Myocyte (in vitro differentiated cells): ENCODE data around the gene UBN1. TPM values are rescaled to one million over a fixed set of nuclear protein-coding genes. Genes with fewer than 3 reads are reported as not detected.

Experiments used
- DNase-seq: peaks from one replicate; pipeline ENCODE4 v3.0.0-alpha.2; 2012; ENCODE audit warnings: low read depth
- polyA plus RNA-seq: library from polyadenylated mRNA; unstranded; fragments of >200 nt; gene quantifications from one replicate; pipeline ENCODE4 v1.2.1, GENCODE V29; 2012; ENCODE audit warnings: missing spikeins
- total RNA-seq: library from RNA; depleted of rRNA; stranded (reverse); fragments of >200 nt; gene quantifications from 2 replicates; pipeline ENCODE4 v1.2.3, GENCODE V29; 2014

UBN1 gene
- 35.4 and 52.2 TPM in 2 replicates for total RNA-seq
- 22.6 TPM for polyA plus RNA-seq

GRCh38 chr16:4846901-4847773 is at the start of gene UBN1, which contains the start of gene GLYR1:
UBN1 (plus strand) TSS chr16:4847481; CDS start chr16:4852918, 5,437 bp downstream.
GLYR1 (minus strand) TSS chr16:4847288; CDS start chr16:4847265, 23 bp downstream.
- peak; percentile 98 for DNase-seq

DNA sequence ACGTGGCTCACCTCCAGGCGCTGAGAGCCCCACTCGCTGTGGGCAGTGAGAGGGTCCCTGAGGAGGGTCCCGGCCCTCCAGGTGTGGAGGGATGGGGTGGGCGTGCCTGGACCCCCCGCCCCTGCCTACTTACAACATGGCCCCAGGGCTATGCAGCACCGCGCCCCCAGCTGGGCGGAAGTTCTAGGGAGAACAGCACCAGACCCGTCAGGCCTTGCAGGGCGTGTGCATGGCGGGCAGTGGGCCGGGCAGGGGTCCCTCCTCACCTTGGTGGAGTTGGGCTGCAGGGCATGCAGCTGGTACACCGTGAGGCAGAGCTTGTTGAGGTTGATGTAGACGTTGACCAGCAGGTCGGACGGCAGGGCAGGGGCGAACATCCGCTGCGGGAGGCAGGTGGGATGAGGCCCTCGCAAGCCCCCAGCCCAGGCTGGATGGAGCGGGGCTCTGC is 49.5 kb upstream of the UBN1 start:
- no peak for DNase-seq

DNA sequence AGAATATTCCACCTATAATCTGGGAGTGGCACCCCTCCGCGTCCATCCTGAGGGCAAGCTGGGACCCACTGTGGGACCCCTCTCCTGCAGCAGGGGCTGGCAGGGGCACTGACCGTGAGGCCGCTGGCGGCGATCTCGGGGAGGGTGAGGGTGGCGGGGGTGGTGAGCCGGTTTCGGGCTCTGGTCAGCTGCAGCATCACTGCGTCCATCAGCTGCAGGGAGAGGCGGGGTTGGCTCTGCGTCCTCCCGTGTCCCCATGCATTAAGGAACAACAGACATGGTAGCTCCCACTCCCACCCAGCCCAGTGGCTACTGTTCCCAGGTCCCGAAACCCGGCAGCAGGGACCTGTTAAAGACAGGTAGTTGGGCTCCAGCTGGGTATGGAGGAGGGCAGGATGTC is 48.8 kb upstream of the UBN1 start:
- no peak for DNase-seq

DNA sequence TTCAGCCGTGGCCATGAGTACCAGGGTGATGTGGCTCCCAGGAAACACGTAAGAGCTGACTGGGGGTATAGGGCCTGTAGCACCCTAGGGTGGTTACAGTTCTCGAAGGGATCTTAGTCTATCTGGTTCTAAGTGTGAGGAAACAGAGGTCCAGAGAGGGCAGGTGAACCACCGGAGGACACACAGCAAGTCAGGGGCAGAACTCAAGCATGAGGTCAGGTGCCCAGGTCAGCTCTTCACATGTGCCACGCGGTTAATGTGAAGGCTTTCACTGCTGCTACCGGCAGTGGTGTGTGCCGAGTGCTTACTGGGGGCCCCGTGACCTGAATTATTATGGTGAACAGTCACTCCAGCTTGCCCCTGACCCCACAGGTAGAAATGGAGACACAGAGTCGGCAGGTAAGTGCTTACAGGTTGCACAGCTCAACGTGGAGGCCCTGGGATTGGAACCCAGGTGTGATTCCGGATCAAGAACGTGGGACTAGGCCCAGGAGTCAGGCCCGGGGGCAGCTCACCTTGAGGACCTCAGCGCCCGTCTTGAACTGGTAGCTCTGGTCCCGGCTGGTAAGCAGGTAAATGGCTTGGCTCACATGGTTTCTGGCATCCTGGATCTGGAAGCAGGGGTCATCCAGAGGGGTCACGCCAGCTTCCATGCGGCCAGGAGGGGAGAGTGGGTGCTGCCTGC is 48.0 kb upstream of the UBN1 start:
- DNase-seq, result no peak

DNA sequence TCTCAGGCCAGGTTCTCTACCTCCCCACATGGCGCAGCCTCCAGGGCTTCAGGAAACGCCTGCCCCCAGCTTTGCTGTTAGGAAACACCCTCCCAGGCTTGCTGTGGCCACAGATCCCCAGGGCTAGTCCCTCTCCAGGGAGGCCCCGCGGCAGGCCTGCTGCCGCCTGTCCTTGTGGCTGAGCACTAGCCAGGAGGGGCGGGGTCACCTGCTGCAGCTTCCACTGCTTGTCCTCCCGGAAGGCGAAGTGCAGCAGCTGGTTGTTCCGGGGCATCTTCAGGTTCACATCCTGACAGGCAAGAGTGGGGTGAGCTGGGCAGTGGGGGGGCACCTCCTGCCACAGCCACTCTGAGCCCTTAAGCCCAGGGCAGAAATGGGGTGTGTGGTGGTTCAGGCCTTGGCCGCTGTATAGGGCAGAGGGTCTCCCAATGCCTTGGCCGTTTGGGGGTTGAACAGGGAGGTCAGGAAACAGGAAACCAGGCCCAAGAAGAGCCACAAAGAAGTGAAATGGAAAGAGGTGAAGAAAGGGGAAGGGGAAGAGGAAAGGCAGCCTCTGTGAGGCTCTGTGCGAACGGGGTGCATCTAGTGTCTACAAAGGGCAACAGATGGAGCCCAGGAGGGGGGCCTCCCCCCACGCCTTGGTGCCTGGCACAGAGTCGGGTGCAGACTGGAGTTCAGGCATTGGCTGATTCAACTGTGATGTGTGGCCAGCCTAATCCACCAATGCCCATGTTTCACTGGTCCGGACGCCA is 46.8 kb upstream of the UBN1 start:
- peak; percentile 66 for DNase-seq

DNA sequence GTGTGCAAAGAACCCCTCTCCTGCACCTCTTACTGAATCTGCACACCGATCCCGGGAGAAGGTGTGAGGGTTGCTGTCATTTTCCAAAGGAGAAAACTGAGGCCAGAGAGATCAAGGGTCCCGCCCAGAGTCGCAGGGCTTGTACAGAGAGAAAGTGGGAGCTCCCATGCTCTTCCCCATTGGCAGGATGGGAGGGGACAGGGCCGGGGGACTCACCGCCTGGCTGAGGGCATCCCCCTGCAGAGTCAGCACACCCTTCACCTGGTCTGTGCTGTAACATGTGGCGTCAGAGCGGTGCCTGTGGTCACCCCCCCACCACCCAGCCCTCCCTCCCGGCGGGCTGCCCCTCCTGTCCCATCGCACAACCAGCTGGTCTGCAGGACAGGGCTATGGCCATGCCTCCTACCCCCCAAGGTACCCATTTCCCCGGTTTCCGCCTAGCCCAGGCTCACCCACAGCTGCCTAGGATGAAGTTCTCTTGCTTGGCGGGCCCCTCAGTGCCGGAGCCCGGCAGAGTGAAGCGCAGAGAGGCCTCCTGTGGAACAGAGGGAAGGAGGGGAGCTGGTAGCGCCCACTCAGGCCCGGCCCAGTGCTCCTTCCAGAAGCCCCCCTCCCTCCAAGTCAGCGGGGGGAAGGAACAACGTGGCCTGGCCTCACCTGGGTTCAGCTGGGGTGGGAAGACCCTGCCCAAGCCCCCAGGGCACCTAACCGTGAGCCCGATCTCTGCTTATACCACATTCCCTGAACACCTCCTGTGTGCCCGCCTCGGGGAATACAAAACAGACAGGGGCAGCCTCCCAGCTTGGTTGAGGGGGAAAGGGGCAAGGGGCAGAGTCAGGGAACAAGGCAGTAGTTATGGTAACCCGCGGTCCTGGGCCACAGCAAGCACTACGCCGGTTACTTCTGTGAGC is 46.0 kb upstream of the UBN1 start:
- DNase-seq, result no peak

DNA sequence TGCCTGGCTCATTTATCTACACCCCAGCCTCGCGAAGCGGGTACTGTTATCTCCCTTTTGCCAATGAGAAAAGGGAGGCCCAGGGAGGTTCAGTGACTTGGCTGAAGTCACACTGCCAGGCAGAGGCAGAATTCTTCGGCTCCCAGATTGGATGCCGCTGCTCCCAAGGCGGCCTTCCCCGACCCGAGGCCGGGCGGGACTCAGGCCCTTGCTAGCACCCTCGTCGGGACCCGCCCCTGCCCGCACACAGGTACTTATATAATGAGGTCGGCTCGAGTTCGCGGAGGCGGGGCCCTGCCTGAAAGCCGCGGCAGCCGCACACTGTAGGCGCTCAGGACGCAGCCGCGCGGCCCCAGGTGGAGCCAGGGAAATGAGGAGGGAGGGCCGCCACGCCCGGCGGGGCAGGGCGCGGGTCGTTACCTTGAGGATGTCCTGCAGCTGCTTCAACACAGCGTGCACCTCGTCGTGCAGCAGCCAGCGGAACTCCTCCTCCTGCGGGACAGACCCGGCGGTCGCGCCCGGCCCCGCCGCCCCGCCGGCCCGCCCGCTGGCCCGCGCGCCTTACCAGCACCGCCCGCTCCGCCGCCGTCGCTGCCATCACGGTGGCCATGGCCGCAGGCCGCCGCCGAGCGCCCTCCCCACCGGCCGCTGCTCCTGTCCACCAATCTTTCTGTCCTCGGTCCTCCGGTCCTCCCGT is 45.2 kb upstream of the UBN1 start, which contains the start of gene ROGDI:
TSS of gene ROGDI (minus strand) at position 672 of the 697 bp plus-strand sequence. CDS start at position 610, 62 bp downstream.
- DNase-seq, result peak; percentile 32

DNA sequence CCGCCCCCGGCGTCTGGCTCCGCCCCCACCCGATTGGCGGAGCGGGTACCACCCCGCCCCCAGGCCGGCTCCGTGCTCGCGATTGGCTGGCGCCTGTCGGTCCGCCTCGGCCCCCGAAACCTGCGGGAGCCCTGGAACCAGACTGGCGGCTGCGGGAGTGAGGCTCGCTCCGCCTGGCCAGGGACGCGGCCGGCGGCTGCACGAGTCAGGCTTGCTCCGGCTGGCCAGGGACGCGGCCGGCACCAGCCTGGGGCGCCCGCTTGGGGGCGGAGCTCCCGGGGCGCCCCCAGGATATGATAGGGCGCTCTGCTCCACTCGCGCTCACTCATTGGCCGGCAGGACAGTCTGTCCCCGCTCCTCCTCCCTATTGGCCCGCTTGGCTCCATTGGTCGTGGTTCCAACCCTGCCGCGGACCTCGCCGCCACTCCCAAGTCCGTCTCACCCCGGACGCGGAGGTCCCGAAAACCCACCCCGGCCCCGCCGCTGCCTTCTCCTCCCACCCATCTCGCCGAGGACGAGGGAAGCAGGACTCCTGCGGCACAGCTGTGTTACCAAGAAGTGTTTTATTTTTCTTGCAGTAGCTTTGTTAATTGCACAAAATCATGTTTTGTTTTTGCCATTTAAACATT is 44.5 kb upstream of the UBN1 start:
- DNase-seq, result peak; percentile 94

DNA sequence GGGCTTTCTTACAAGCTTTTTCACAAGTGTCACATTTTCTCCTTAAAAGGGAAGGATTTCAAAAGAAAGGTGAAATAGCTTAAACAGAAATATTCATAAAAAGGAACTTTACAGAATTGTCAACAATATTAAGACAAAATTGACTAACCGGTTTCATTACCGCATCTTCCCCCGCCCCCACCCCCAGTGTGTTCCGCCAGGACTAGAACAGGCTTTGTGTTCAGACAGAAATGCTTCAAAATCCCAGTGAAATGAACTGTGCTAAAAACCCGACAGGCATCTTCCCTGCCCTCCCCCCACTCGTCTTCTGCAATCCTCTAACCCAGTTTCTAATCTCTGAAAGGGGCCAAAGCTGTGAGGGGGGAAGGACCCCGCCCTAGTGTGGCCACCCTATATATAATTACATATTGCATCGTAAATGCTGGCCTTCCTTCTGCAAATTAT is 43.9 kb upstream of the UBN1 start:
- DNase-seq, result no peak

GRCh38 chr16:4803898-4804762 is 43.2 kb upstream of the UBN1 start:
- no peak for DNase-seq

DNA sequence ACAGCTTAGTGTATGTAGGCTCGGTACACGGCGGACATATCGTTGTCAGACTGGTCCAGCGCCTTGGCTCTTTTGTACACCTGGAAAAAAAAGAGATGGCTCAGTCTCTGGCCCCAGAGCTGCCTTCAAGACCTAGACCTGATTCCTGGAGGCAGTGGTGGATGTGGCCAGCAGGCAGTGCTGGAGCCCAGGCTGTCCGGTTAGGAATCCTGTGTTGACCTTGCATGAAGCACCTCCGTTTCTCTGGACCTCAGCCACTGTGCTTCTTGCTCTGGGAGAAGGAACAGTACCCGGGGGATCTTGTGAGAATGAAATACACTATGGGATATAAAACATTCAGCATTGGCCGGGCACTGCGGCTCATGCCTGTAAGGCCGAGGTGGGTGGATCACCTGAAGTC is 42.0 kb upstream of the UBN1 start:
- no peak for DNase-seq

- DNase-seq, result no peak
These were observed 41.0 kb upstream of the UBN1 start for GRCh38 chr16:4806280-4806679.

GRCh38 chr16:4811242-4811641 is 36.0 kb upstream of the UBN1 start:
- DNase-seq, result no peak

GRCh38 chr16:4811773-4812172 is 35.5 kb upstream of the UBN1 start:
- DNase-seq, result no peak

DNA sequence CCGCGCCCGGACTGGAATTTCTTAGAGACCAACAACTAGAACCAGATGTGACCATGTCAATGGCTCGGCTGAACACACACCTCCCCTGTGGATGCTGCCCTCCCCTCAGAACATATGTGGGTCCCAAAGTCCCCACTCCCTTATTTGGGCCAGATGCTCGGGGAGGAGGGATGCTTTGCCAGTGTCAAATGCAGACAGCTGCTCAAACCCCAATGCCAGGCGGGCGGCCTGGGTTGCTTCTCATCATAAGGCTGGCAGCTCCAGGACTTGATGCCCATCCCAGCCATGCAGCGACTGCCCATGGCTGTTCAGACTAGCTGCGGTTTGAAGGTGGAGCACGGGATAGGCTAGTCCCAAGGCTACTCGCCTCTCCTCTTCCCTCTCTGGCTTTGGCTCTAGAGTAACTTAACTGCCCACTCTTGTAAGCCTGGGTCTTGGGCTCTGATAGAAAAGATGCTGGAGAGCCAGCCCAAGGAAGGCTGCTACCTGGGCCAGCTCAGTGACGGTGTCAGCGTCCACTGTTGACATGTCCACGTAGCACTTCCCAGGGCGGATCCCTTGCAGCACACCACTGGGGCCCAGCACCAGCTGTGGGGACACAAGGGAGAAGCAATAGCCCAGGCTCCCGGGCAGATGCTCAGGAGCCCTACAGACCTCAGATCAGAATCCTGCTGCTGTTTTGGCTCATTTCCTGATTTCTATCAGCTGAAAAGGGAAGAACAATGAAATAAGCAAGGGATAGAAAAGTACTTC is 33.9 kb upstream of the UBN1 start:
- DNase-seq, result no peak

DNA sequence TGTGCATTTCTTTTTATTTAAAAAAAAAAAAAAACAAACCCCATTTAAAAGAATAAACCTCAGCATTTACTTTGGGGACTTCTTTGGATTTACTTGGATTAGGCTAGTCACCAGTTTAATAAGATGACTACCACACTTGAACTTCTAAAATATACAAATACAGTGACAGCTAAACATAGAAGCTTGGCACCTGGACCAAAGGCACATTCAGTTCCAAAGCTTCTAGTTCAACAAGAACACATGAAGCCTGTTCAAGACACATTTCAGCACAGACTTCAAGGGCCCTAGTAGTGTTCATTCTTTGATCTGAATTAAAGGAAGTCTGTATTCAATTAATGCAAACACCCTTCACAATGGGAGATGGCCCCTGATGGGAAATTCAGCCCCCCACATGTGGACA is 33.2 kb upstream of the UBN1 start:
- DNase-seq, result no peak

DNA sequence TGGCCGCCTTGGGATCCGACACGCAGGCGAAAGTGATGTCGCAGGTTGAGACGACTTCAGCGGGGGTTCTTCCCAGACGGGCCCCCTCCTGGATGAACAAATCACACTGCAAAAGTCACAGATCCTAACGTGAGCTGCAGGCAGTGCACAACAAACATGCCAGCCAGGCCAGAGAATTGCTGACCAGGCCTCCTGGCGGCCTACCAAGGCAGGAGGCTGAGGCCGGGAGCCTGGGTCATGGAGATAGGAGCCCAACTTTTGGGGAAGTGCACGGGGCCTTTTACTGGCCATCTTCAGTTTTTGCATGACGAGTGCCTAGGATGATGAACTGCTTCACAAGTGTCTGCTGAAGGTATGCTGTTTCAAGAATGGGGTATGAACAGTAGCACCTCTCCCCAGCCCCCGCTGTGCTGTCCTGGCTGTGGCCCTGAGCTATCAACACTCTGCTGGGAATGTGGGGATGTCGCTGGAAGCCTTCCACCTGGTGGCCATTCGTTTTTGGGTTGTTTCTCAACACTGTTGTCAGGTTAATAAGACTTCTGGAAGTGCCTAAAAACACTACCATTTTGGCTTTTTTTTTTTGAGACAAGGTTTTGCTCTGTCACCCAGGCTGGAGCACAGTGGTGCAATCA is 32.6 kb upstream of the UBN1 start:
- DNase-seq, result no peak
